NOMO-1 treated with dmso at 0.1 percent for 144 hours (cell line): ENCODE data around the gene CRYZL1.
"Not testable (repeated sequence)": the region's sequence is repeated elsewhere in the genome, so short reads cannot be mapped to it uniquely, and the experiment has no call there.

Experiments
- DNase-seq: peaks from one replicate; lab custom pipeline; 2025; ENCODE audit not compliant: unreplicated experiment; lab: John Stamatoyannopoulos, UW

CRYZL1 gene

DNA sequence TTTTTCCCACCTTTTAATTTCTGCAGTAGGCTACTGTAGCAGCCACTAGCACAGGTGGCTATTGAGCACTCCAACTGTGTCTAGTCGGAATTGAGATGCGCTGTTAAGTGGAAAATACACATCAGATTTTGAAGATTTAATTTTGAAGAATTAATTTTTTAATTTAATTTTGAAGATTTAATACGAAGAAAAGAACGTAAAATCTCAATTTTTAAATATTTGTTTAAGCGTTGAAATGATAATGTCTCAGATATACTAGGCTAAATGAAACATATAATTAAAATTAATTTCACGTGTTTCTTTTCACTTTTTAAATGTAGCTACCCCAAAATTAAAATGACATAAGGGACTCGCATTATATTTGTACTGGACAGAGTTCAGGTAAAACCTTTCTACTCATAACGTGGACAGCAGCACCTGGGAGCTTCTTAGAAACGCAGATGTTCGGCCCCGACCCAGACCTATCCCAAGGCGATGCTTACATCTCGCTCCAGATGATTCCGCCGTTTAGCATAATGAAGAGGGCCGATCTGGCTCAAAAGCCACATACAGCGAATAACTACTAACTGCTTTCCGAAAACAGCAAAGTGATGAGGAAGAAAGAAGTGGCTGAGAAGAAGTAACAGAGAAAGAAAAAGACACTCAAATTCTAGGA is 717 bp downstream of the CRYZL1 start:
- no peak for DNase-seq

DNA sequence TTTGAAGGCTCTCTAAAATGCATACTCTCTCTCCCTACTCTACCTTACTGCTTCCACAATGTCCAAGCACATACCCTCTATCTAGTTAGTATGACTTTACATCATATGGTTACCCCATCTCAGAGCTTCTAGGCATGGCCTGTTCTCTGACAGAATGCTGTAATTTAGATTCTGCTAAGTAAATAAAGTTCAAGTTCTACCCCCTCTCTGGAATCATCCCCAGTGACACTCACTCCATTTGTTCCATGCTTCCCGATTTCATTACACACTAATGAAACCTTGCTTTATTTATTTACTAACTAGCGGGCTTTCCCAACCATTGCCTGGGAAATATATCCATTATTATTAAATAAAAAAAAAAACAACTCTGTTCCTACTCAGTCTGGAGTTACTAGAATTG is 7.3 kb downstream of the CRYZL1 start:
- DNase-seq, result no peak

DNA sequence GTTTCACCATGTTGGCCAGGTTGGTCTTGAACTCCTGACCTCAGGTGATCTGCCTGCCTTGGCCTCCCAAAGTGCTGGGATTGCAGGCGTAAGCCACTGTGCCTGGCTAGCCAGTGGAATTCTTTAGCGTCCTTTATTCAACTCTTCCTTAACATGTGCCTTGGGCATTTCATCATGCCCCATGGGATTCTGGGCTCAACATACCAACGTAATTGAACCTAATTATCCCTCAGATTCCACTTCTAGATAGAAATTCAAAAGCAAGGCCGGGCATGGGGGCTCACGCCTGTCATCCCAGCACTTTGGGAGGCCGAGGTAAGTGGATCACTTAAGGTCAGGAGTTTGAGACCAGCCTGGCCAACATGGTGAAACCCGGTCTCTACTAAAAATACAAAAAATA is 15.4 kb downstream of the CRYZL1 start:
- not testable (repeated sequence) for DNase-seq

DNA sequence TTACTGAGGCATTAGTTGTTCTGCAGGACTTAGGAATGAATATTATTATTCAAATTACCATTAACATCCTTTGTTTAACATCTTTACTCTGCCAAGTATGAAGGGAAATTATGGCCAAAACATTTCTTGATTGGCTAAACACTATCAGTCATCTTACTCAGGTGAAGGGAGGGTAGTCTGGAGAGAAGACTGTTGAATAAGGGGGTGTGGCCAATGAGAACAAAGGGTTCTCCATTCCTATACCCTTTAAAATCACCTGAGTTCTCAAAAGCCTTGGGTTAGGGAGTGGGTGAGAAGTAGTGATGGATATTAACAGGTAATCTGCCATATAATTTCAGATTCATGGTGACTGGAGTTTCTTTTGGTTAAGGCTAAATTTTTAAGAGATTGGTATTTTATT is 19.3 kb downstream of the CRYZL1 start:
- DNase-seq, result no peak

DNA sequence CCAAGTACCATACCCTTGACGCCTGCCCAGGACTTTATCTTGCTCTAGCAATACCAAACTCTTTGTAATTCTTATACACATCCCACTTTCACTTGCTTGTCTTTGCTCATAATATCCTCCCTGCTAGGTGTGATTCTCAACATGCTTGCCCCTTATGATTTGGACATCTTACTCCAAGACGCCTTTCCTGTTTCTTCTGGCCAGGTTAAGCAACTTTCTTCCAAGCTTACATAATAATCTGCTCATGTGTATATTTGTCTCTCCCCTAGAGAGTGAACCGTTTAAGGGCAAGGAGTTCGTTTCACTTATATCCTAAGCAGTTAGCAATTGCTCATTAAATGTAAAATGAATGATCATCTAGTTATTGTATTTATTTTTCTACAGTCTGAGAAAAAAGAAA is 21.8 kb downstream of the CRYZL1 start:
- peak; percentile 40 for DNase-seq

DNA sequence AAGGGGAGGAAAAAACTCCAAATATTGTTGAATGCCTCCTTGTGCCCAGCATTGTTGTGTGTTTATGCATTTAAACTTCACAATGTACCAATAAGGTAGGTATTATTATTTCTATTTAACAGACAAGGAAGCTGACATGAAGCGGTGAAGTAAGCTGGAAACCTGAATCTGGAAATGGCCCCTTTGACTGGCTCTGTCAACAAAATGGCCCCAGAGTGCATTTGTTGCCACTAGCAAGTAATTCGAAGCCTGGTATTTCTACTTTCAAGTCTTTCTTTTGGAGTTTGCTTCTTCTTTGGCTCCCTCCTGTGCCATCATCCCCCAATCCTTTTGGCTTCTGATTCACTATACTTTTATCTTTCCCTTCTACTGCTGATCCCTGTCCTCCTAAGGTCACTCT is 23.1 kb downstream of the CRYZL1 start:
- DNase-seq, result no peak

DNA sequence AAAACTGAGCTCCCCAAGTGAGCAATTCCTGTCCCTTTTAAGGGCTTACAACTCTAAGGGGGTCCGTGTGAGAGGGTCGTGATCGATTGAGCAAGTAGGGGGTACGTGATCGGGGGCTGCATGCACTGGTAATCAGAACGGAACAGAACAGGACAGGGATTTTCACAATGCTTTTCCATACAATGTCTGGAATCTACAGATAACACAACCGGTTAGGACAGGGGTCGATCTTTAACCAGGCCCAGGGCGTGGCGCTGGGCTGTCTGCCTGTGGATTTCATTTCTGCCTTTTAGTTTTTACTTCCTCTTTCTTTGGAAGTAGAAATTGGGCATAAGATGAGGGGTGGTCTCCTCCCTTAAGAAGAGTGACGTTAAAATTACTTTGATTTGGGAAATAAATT is 24.0 kb downstream of the CRYZL1 start:
- not testable (repeated sequence) for DNase-seq

DNA sequence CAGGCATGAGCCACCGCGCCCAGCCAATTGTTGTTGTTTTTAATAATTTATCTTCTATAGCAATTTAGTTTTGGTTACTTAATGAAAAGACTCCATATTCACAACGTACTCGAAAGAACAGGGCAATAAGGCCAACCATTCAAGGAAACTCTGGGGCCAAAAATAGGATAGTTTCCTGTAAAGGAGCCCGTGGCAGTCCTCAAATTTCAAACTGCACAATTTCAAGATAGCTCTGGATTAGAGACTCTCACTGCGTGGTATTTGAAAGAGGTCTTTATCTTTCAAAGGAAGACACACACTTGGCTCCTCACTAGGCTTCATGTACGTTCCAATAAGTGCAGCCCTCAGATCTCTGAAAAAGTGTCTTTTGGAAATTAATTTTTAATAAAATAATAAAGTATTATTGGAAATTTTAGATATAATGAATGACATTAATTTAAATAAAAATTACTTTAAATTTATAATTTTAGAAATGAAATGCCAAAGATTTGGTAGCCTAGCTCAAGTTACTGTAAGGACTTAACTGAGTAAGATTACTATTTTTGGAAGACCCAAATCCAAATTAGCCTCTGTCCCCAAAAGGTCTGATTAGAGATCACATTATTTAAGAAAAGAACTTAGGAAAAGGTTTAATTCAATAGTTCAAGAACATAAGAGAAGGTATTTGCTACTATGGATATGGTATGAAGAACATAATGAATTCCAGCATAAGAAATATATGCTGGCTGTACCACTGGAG is 30.4 kb downstream of the CRYZL1 start:
- DNase-seq, result no peak

DNA sequence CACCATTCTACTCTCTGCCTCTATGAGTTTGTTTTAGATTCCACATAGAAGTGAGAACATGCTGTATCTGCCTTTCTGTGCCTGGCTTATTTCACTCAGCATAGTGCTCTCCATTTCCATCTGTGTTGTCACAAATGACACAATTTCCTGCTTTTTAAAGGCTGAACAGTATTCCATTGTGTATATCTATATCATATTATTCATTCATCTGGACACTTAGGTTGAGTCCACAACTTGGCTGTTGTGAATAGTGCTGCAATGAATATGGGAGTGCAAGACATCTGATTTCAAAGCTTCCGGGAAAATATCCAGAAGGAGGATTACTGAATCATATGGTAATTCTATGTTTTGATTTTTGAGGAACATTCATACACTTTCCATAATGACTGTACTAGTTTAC is 33.0 kb downstream of the CRYZL1 start:
- DNase-seq, result no peak

DNA sequence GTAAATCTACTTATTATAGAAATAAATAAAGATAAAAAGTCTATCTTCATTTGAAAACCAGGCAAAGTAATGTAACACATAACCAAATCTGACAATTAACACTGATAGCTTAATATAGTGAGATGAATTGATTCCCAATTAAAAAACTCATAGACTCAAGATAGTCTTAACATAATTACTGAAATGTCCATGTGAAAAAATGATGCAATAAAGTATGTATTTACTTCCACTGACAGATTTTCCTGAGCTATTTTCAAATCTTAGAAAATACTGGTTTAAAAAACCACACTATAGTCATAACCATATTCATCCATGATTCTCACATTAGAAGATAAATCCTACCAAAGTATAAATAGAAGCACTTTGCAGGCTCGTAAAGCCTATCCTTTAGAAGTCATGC is 43.5 kb downstream of the CRYZL1 start:
- no peak for DNase-seq

DNA sequence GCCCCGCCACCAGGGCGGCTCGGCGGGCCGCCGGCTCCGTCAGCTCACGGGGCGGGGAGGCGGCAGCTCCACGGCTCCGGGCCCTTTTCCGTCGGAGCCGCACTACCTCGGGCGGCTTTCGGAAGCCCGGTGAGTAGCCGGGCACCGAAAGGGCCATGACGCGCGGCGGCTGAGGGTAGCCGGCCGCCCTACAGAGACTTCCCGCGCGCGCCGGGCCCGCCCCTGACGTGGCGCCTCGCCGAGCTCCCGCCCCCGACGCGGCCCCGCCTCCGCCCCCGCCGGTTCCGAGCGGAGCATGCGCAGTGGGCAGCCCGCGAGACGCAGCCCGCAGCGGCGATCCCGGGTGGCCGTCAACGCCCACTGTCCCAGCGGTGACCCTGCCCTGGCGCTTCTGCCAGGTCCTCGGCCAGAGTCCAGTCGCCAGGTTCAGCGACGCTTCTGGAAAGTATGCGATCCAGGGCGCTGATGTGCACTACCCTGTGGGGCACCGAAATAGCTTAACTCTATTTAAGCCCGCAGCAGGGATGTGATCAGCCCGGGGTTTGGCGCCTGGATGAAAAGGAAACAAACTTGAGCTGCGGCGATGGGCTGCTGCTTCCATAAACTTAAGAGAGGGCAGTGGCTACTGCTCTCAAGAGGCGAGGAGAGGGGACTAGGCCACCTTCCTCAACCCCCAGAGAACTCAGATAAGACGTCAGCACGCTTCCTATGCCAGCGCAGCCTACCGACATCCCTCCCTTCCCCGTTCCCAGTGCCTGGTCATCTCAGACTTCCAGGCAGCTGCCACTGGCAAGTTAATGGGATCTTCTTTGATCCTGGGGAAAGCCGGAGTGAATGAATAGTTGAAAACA is 52.8 kb downstream of the CRYZL1 start, which contains the start of gene DONSON:
TSS of gene DONSON (minus strand) at position 200 of the 851 bp plus-strand sequence. CDS start at position 157, 43 bp downstream.
- DNase-seq, result peak; percentile 61

DNA sequence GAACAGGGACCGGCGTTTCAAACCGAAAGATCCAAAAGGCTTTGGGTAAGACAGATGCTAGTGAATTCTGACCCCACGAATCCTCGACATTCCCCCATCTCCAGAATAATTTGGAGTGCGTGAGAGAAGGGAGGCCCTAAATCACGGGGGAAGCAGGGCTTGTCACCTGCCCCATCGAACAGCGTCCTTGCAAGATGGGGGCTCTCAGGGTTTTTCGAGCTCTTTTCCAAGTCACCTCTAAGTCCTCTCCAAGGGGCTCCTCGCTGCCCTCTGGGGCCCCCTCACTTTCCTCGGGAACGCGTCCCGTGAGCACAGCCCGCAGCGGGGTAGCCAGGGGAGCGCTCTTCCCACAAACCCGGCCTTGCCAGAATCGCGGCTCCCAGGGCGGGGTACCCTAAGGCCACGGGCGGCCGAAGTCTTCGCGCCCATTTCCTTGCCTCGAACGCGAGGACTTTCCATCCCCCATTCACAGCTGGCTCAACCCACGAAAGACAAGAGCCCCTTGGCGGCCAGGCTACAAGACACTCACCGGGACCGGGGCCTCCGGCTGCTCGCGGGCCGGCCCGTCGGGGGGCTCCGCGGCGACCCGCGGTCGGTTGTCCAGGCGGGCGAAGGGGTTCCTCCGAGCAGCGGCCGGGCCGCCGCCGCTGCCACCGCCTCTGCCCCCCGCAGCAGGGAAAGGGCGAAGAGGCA is 53.6 kb downstream of the CRYZL1 start:
- no peak for DNase-seq

DNA sequence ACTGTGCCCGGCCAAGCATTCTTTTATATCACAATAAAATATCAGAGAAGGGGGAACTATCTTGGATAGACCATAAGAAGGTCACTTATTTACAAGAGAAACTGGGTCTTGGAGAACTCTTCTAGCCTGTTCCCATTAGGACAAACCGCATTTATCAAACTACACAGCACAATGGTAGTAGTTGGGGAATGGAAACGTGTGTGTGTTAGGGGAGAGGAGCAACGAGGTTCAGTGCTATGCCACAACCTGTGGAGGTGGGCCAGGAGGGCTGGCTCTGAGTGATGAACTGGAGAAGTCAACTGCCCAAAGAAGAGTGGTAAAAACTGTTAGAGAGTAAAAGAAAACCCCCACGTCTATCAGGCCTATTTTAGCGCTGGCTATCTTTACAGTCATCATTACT is 54.6 kb downstream of the CRYZL1 start:
- no peak for DNase-seq

DNA sequence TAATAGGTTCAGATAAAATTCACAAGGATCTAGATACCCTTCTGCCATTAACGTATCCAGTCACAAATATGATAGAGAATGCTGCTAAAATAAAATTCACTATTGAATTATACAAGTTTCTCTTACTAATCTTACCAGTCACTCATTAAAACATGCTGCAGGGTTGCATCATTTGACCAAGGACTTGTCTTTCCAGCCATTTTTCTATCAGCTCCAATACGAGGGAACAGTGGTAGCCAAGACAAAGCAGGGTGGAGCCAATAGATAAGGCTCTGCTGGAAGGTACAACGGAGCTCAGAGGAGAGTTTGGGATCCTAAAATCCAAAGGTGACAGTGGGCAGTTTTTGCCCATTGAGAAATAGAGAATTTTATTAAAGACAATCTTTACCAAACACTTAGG is 57.1 kb downstream of the CRYZL1 start:
- DNase-seq, result no peak

DNA sequence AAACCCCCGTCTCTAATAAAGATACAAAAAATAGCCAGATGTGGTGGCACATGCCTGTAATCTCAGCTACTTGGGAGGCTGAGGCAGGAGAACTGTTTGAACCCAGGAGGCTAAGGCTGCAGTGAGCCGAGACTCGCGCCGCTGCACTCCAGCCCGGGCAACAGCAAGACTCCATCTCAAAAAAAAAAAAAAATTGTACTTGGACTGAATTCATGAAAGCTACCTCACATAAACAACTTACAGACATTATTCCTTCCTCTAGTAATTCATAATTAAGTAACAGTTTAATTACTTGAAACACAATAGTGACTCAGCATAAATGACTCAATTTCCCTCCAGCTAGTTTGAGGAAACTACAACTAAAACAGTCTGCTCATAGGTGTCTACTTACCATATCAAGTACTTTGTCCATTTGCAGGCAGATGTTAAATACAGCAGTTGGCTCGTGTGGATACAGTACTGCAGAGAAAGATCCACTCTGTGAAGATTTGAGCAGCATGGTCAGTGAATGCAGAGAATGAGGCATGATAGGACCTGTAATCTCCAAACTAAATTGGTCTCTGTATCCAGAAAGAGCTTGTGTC is 62.5 kb downstream of the CRYZL1 start:
- DNase-seq, result no peak

DNA sequence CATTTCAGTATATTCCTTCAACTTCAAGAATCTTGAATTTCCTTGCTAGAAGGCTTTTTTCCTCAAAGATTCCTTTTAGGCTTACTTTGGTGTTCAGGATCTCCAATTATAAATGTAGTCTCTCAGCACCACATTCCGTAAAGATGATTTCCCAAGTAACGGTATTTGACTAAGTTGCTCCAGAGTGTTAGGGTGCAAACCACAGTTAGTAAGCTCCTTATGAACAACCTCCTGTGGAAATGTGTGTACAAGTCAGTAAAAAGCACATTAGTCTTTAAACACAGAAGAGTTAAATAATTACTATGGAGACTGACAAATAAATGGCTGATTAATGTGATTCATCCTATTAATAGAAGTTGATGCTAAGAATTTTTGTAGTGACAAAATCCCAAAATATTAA is 63.3 kb downstream of the CRYZL1 start:
- no peak for DNase-seq

DNA sequence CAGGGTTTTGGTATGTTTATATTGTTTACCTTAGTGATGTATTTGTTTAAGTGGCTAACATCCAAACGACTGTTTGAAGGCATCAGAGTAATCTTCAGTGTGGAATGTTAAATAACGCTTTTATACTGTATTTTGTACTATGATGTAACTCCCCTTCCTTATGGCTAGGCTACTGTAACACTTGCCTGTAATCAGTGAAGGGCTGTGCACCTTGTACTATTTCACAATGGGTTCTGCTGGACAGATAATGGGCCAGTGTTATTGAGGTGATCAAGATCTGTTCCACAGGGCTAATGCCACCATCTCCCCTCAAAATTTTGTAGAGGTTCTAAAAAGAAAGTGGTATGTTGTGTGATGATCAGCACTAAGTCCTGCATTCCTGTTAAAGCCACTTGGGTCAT is 64.8 kb downstream of the CRYZL1 start:
- DNase-seq, result not testable (repeated sequence)

DNA sequence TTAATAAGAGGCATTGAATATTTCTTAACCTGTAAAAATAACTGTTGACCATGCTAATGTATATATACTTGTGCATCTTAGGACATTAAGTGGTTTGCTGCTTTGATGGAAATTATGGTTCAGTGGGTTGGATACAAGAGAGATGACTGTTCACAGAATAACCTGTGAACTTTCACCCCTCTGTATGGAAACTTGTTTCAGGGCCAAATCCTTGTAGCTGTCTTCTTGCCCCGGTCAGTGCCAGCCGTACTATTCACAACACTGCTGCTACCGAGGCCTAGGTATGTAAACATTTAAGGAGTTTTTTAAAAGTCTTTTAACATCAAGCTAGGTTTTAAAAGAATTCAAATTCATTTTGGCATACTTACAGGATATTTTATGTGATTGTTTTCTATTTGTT is 69.2 kb downstream of the CRYZL1 start:
- no peak for DNase-seq

DNA sequence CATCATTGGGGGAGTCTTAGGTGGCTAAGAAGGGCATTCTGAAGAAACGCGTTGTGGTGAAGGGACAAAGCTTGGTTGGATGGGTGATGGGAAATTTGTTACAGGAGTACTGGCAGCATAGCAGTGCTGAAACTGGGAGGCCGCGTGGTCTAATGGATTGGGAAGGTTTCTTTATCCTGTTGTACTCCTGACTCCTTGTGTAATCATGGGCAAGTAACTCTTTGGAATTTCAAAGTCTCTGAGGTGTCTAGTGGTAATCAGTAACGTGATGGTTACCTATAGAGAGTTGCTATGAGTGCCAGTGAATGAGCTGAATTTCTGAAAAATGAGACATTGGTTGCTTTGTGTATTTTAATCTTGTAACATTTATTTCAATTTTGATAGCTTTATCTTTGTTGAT is 71.5 kb downstream of the CRYZL1 start:
- DNase-seq, result no peak

DNA sequence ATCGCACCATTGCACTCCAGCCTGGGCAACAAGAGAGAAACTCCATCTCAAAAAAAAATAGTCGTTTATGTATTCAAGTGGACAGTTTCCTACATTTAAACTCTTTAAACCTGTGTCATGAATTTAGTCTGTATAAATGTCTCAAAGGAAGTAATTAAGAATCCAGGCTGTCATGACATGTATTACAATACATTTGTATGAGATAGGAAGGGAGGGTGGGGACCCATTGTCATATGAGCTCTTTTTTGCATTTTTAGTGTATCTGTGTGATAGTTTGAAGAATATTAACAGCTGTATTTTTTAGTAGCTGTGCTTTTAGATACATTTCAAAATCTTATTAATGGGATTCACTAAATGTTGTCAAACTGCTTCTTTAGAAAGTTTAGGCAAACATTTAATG is 73.1 kb downstream of the CRYZL1 start:
- no peak for DNase-seq

DNA sequence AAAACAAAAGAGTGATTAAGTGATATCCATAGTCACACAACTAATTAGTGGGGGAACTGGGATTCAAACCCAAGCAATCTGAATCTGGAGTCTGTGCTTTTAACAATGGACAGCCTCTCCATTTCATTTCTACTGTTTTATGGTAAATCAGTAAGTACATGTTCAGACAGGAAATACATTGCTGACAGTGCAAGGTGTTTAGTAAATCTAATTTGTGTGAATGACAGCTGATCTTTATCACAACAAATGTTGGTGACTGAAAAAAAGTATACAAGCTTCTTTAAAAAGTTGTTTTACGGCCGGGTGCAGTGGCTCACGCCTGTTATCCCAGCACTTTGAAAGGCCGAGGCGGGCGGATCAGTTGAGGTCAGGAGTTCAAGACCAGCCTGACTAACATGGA is 73.6 kb downstream of the CRYZL1 start:
- no peak for DNase-seq
